HepG2 (cell line): ENCODE results near the gene ABHD2. TPM values are rescaled to one million over a fixed set of nuclear protein-coding genes. Genes with fewer than 3 reads are reported as not detected.
A peak's percentile ranks its signal among the peaks of the same experiment; 100 is the strongest.

Experiments
- ASH2L ChIP-seq: fragments of 300-600, 200-600 bp; sonication (generic); IDR thresholded peaks from 2 replicates; pipeline ENCODE4 v1.7.0; 2017; ENCODE audit warnings: low read depth, mild to moderate bottlenecking, moderate library complexity, mixed read lengths, low read length; ENCODE audit not compliant: insufficient read length
- BATF2 ChIP-seq: sonication (generic); formaldehyde crosslinking; IDR thresholded peaks from 2 replicates; pipeline ENCODE4 v1.8.0; 2022; ENCODE audit warnings: mild to moderate bottlenecking, missing genetic modification reagents, moderate library complexity
- BRD4 ChIP-seq: sonication (generic); formaldehyde crosslinking; IDR thresholded peaks from 2 replicates; pipeline ENCODE4 v1.4.0; 2020; ENCODE audit warnings: missing genetic modification reagents
- FOXJ3 ChIP-seq: sonication (generic); formaldehyde crosslinking; IDR thresholded peaks from 2 replicates; pipeline ENCODE4 v1.4.0; 2020; ENCODE audit warnings: missing genetic modification reagents, mild to moderate bottlenecking, borderline replicate concordance
- GATAD2A ChIP-seq: IDR thresholded peaks from 2 replicates; pipeline ENCODE4 v1.6.1; 2016
- NR2C2 ChIP-seq: sonication (generic); formaldehyde crosslinking; IDR thresholded peaks from 2 replicates; pipeline ENCODE4 v1.4.0; 2020; ENCODE audit warnings: missing genetic modification reagents, mild to moderate bottlenecking, moderate library complexity, borderline replicate concordance
- RARA ChIP-seq: IDR thresholded peaks from 2 replicates; pipeline ENCODE4 v1.6.1; 2016; ENCODE audit warnings: missing genetic modification reagents, missing compliant biosample characterization
- REPIN1 ChIP-seq: sonication (generic); formaldehyde crosslinking; IDR thresholded peaks from 2 replicates; pipeline ENCODE4 v1.8.0; 2022; ENCODE audit warnings: missing genetic modification reagents, low read depth, mild to moderate bottlenecking, borderline replicate concordance
- REXO4 ChIP-seq: sonication (generic); formaldehyde crosslinking; IDR thresholded peaks from 2 replicates; pipeline ENCODE4 v1.8.0; 2022; ENCODE audit warnings: missing genetic modification reagents, mild to moderate bottlenecking, borderline replicate concordance
- RXRB ChIP-seq: IDR thresholded peaks from 2 replicates; pipeline ENCODE4 v1.6.1; 2016; ENCODE audit warnings: borderline replicate concordance, missing genetic modification reagents, missing compliant biosample characterization
- SALL1 ChIP-seq: sonication (generic); formaldehyde crosslinking; IDR thresholded peaks from 2 replicates; pipeline ENCODE4 v1.8.0; 2022; ENCODE audit warnings: mild to moderate bottlenecking, missing genetic modification reagents
- SOX13 ChIP-seq, 3 experiments: fragments of 450-650 bp in 1 of 3; sonication (generic) in 1 of 3; formaldehyde crosslinking in 1 of 3; IDR thresholded peaks in 2 of 3; conservative IDR thresholded peaks in 1 of 3; 2 replicates each; pipeline versions ENCODE4 v1.5.0 to v1.6.1; 2016 to 2020; ENCODE audit warnings: antibody characterized with exemption in 1 of 3, mild to moderate bottlenecking in 1 of 3, missing compliant biosample characterization in 1 of 3, missing genetic modification reagents in 1 of 3, moderate library complexity in 1 of 3
- TBP ChIP-seq: sonication (generic); formaldehyde crosslinking; IDR thresholded peaks from 2 replicates; pipeline ENCODE4 v1.5.0; 2020; ENCODE audit warnings: missing genetic modification reagents
- TBX2 ChIP-seq: sonication (generic); formaldehyde crosslinking; IDR thresholded peaks from 2 replicates; pipeline ENCODE4 v1.5.0; 2020; ENCODE audit warnings: missing genetic modification reagents, mild to moderate bottlenecking, borderline replicate concordance
- TCF7 ChIP-seq: sonication (generic); IDR thresholded peaks from 2 replicates; pipeline ENCODE4 v1.6.1; 2016; ENCODE audit warnings: antibody characterized with exemption, low read depth
- ZBTB1 ChIP-seq: sonication (generic); formaldehyde crosslinking; IDR thresholded peaks from 2 replicates; pipeline ENCODE4 v1.4.0; 2020; ENCODE audit warnings: missing genetic modification reagents, borderline replicate concordance
- ZBTB25 ChIP-seq: IDR thresholded peaks from 2 replicates; pipeline ENCODE4 v1.6.1; 2018; ENCODE audit warnings: missing genetic modification reagents
- ZNF335 ChIP-seq: sonication (generic); formaldehyde crosslinking; IDR thresholded peaks from 2 replicates; pipeline ENCODE4 v1.4.0; 2020; ENCODE audit warnings: missing genetic modification reagents
- polyA plus RNA-seq, 8 experiments: library from polyadenylated mRNA; depleted of rRNA in 3 of 8; stranded (reverse) in 7 of 8; unstranded in 1 of 8; fragments of >200 nt; fragmentation: Illumina TruSeq in 4 of 8; extraction: Trizol in 4 of 8; gene quantifications; 2 replicates each; pipeline versions ENCODE4 v1.2.1 to v1.2.3, GENCODE V29; 2011 to 2016; ENCODE audit warnings: low read depth in 4 of 8, missing spikeins in 1 of 8, mixed read lengths in 1 of 8; ENCODE audit not compliant: insufficient read depth in 1 of 8
- total RNA-seq, 5 experiments: library from RNA; depleted of rRNA; stranded (reverse); fragments of >200 nt; fragmentation: Illumina TruSeq; extraction: Trizol; gene quantifications; 2 replicates each; pipeline ENCODE4 v1.2.3, GENCODE V29; 2016; ENCODE audit warnings: low read depth in 1 of 5
- TF ChIP-seq, protein P1 (sequence below), 2 experiments: fragments of 450-650 bp in 1 of 2; sonication (generic) in 1 of 2; formaldehyde crosslinking; IDR thresholded peaks; 2 replicates each; pipeline versions ENCODE4 v1.5.0 to v1.8.0; 2020 to 2022; ENCODE audit warnings: mild to moderate bottlenecking in 1 of 2, missing genetic modification reagents in 1 of 2
- TF ChIP-seq, protein P2 (sequence below): sonication (generic); formaldehyde crosslinking; IDR thresholded peaks from 2 replicates; pipeline ENCODE4 v1.4.0; 2020; ENCODE audit warnings: mild to moderate bottlenecking, missing genetic modification reagents

Gene ABHD2
- total and polyA plus RNA-seq, 2 of the 13 experiments (the other 11 are each of a cell fraction or from before 2014, with no cell fraction given), result 14.8 to 22.4 TPM

- TF ChIP-seq BATF2 (CRISPR knock-in tag) (no peak), ASH2L (peak; percentile 33), ZBTB25 (CRISPR knock-in tag) (peak; percentile 22; the same call in 1 of the 2 replicates), TCF7 (0 out of 2 replicates have a peak, but pooled peaks have one; percentile 11), BRD4 (CRISPR knock-in tag) (peak; percentile 61), RXRB (CRISPR knock-in tag) (peak; percentile 45), RARA (CRISPR knock-in tag) (peak; percentile 44; the same call in 1 of the 2 replicates), TBX2 (CRISPR knock-in tag) (no peak; the same call in 1 of the 2 replicates), REXO4 (no peak), ZNF335 (CRISPR knock-in tag) (peak; percentile 45; the same call in 1 of the 2 replicates), SOX13 (IDR thresholded peaks at IDR 0.05) (no peak), SOX13 (CRISPR knock-in tag; conservative IDR thresholded peaks at IDR 0.05 in 1 of 2, IDR thresholded peaks at IDR 0.05 in 1 of 2) (peak in 1 of 2 experiments; percentile 6; a peak in 1 of 4 replicates), ZBTB1 (CRISPR knock-in tag) (no peak), FOXJ3 (CRISPR knock-in tag) (peak; percentile 45; the same call in 1 of the 2 replicates), SALL1 (peak; percentile 40), REPIN1 (CRISPR knock-in tag) (no peak), NR2C2 (peak; percentile 42; the same call in 1 of the 2 replicates), TBP (CRISPR knock-in tag) (no peak), GATAD2A (CRISPR knock-in tag) (peak; percentile 75; the same call in 1 of the 2 replicates)
- TF ChIP-seq, protein P1, sequence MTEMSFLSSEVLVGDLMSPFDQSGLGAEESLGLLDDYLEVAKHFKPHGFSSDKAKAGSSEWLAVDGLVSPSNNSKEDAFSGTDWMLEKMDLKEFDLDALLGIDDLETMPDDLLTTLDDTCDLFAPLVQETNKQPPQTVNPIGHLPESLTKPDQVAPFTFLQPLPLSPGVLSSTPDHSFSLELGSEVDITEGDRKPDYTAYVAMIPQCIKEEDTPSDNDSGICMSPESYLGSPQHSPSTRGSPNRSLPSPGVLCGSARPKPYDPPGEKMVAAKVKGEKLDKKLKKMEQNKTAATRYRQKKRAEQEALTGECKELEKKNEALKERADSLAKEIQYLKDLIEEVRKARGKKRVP (CRISPR knock-in tag; IDR thresholded peaks at IDR 0.05), result peak in 1 of 2 experiments; percentile 59; a peak in 2 of 4 replicates
- TF ChIP-seq, protein P2, sequence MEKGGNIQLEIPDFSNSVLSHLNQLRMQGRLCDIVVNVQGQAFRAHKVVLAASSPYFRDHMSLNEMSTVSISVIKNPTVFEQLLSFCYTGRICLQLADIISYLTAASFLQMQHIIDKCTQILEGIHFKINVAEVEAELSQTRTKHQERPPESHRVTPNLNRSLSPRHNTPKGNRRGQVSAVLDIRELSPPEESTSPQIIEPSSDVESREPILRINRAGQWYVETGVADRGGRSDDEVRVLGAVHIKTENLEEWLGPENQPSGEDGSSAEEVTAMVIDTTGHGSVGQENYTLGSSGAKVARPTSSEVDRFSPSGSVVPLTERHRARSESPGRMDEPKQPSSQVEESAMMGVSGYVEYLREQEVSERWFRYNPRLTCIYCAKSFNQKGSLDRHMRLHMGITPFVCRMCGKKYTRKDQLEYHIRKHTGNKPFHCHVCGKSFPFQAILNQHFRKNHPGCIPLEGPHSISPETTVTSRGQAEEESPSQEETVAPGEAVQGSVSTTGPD (CRISPR knock-in tag), result 0 out of 2 replicates have a peak, but pooled peaks have one; percentile 15
These were observed 44.6 kb downstream of the ABHD2 start (continued) for GRCh38 chr15:89132611-89133507.
